ENCODE measurements around the gene TMEM131L.

Gene TMEM131L

GRCh38 chr4:153472122-153473037 lies 6.2 kb downstream of the TMEM131L start:
- in situ Hi-C loops (cut with HindIII; ENCODE audit: low sequenced_read_pairs), result no loop called here

GRCh38 chr4:153474251-153474650 lies 8.1 kb downstream of the TMEM131L start:
- in situ Hi-C loops (cut with HindIII; ENCODE audit: low sequenced_read_pairs), result no loop called here

GRCh38 chr4:153476829-153477574 lies 10.8 kb downstream of the TMEM131L start:
- in situ Hi-C loops (cut with HindIII; ENCODE audit: low sequenced_read_pairs), result no loop called here

- in situ Hi-C loops (cut with HindIII; ENCODE audit: low sequenced_read_pairs), result no loop called here
Observed at GRCh38 chr4:153479101-153479500, 12.9 kb downstream of the TMEM131L start.

GRCh38 chr4:153480704-153481103 lies 14.5 kb downstream of the TMEM131L start:
- in situ Hi-C loops (cut with HindIII; ENCODE audit: low sequenced_read_pairs), result no loop called here

GRCh38 chr4:153481478-153481877 lies 15.3 kb downstream of the TMEM131L start:
- in situ Hi-C loops (cut with HindIII; ENCODE audit: low sequenced_read_pairs), result no loop called here

GRCh38 chr4:153483432-153484418 lies 17.6 kb downstream of the TMEM131L start:
- in situ Hi-C loops (cut with HindIII; ENCODE audit: low sequenced_read_pairs), result no loop called here

- in situ Hi-C loops (cut with HindIII; ENCODE audit: low sequenced_read_pairs), result no loop called here
Observed at GRCh38 chr4:153485359-153485758, 19.2 kb downstream of the TMEM131L start.

- in situ Hi-C loops (cut with HindIII; ENCODE audit: low sequenced_read_pairs), result no loop called here
Observed at GRCh38 chr4:153485860-153486259, 19.7 kb downstream of the TMEM131L start.

- in situ Hi-C loops (cut with HindIII; ENCODE audit: low sequenced_read_pairs), result no loop called here
Observed at GRCh38 chr4:153486281-153487151, 20.4 kb downstream of the TMEM131L start.

GRCh38 chr4:153488006-153488891 lies 22.1 kb downstream of the TMEM131L start:
- in situ Hi-C loops (cut with HindIII; ENCODE audit: low sequenced_read_pairs), result no loop called here

GRCh38 chr4:153489856-153490558 lies 23.8 kb downstream of the TMEM131L start:
- in situ Hi-C loops (cut with HindIII; ENCODE audit: low sequenced_read_pairs), result no loop called here

- in situ Hi-C loops (cut with HindIII; ENCODE audit: low sequenced_read_pairs), result no loop called here
Observed at GRCh38 chr4:153490985-153491483, 24.9 kb downstream of the TMEM131L start.

GRCh38 chr4:153494562-153494961 lies 28.4 kb downstream of the TMEM131L start:
- in situ Hi-C loops (cut with HindIII; ENCODE audit: low sequenced_read_pairs), result no loop called here

GRCh38 chr4:153495480-153496193 lies 29.5 kb downstream of the TMEM131L start:
- in situ Hi-C loops (cut with HindIII; ENCODE audit: low sequenced_read_pairs), result no loop called here

GRCh38 chr4:153497091-153497531 lies 31.0 kb downstream of the TMEM131L start:
- in situ Hi-C loops (cut with HindIII; ENCODE audit: low sequenced_read_pairs), result no loop called here

All from DLD1 (cell line).